ENCODE results near the gene REPS2.

Gene REPS2

GRCh38 chrX:17161991-17162390 lies 215.5 kb downstream of the REPS2 start:
- DNase-seq: no peak
- in situ Hi-C loops (cut with HindIII; ENCODE audit: low pct_ligation_motif_present, low pct_unique_long_range_greater_than_20kb, low sequenced_read_pairs): no loop called here

- in situ Hi-C loops (cut with HindIII; ENCODE audit: low pct_ligation_motif_present, low pct_unique_long_range_greater_than_20kb, low sequenced_read_pairs): no loop called here
- DNase-seq: no peak
Observed at GRCh38 chrX:17164079-17164478, 217.6 kb downstream of the REPS2 start.

GRCh38 chrX:17164941-17165340 lies 218.5 kb downstream of the REPS2 start:
- DNase-seq: no peak
- in situ Hi-C loops (cut with HindIII; ENCODE audit: low pct_ligation_motif_present, low pct_unique_long_range_greater_than_20kb, low sequenced_read_pairs): no loop called here

- DNase-seq: no peak
- in situ Hi-C loops (cut with HindIII; ENCODE audit: low pct_ligation_motif_present, low pct_unique_long_range_greater_than_20kb, low sequenced_read_pairs): no loop called here
Observed at GRCh38 chrX:17167915-17168314, 221.5 kb downstream of the REPS2 start.

- in situ Hi-C loops (cut with HindIII; ENCODE audit: low pct_ligation_motif_present, low pct_unique_long_range_greater_than_20kb, low sequenced_read_pairs): no loop called here
- no peak for DNase-seq
Observed at GRCh38 chrX:17170973-17171372, 224.5 kb downstream of the REPS2 start.

- DNase-seq: no peak
- in situ Hi-C loops (cut with HindIII; ENCODE audit: low pct_ligation_motif_present, low pct_unique_long_range_greater_than_20kb, low sequenced_read_pairs): no loop called here
Observed at GRCh38 chrX:17174671-17175070, 228.2 kb downstream of the REPS2 start.

GRCh38 chrX:17182317-17182716 lies 235.9 kb downstream of the REPS2 start:
- no peak for DNase-seq
- in situ Hi-C loops (cut with HindIII; ENCODE audit: low pct_ligation_motif_present, low pct_unique_long_range_greater_than_20kb, low sequenced_read_pairs): no loop called here

- DNase-seq: no peak
Observed at GRCh38 chrX:17183566-17183965, 237.1 kb downstream of the REPS2 start.

GRCh38 chrX:17185431-17185830 lies 239.0 kb downstream of the REPS2 start:
- in situ Hi-C loops (cut with HindIII; ENCODE audit: low pct_ligation_motif_present, low pct_unique_long_range_greater_than_20kb, low sequenced_read_pairs): no loop called here
- no peak for DNase-seq

More at GRCh38 chrX:17183566-17183965, 237.1 kb downstream of the REPS2 start:
- in situ Hi-C loops (cut with HindIII; ENCODE audit: low pct_ligation_motif_present, low pct_unique_long_range_greater_than_20kb, low sequenced_read_pairs): no loop called here

GRCh38 chrX:17187136-17187756 lies 240.8 kb downstream of the REPS2 start:
- in situ Hi-C loops (cut with HindIII; ENCODE audit: low pct_ligation_motif_present, low pct_unique_long_range_greater_than_20kb, low sequenced_read_pairs): no loop called here
- no peak for DNase-seq

- peak; percentile 0 for DNase-seq
Observed at GRCh38 chrX:17192106-17192505, 245.6 kb downstream of the REPS2 start.

More at GRCh38 chrX:17192106-17192505, 245.6 kb downstream of the REPS2 start:
- in situ Hi-C loops (cut with HindIII; ENCODE audit: low pct_ligation_motif_present, low pct_unique_long_range_greater_than_20kb, low sequenced_read_pairs): no loop called here
